Subcutaneous abdominal adipose tissue (tissue), 5 donors: ENCODE measurements around the gene UQCRFS1.
"Not testable (repeated sequence)": the region's sequence is repeated elsewhere in the genome, so short reads cannot be mapped to it uniquely, and the experiment has no call there.

ENCODE experiments used
- H3K27ac ChIP-seq: one replicate; pipeline ENCODE4 v1.7.0; 2013; ENCODE audit warnings: low read depth, mild to moderate bottlenecking, inconsistent platforms, low read length, moderate library complexity
- H3K27me3 ChIP-seq, 5 donors: one replicate each; pipeline ENCODE4 v1.7.0; 2013; ENCODE audit warnings: low read length in 5 of 5, inconsistent platforms in 1 of 5; ENCODE audit not compliant: control insufficient read depth in 5 of 5, insufficient read depth in 4 of 5
- H3K36me3 ChIP-seq, 5 donors: one replicate each; pipeline ENCODE4 v1.7.0; 2013; ENCODE audit warnings: low read length in 5 of 5; ENCODE audit not compliant: control insufficient read depth in 5 of 5, insufficient read depth in 5 of 5
- H3K4me1 ChIP-seq, 5 donors: one replicate each; pipeline ENCODE4 v1.7.0; 2013; ENCODE audit warnings: low read length in 5 of 5, mild to moderate bottlenecking in 3 of 5, moderate library complexity in 1 of 5; ENCODE audit not compliant: control insufficient read depth in 5 of 5, insufficient read depth in 5 of 5
- H3K4me3 ChIP-seq, 5 donors: one replicate each; pipeline ENCODE4 v1.7.0; 2013; ENCODE audit warnings: low read length in 5 of 5, low read depth in 1 of 5
- H3K9ac ChIP-seq, 5 donors: one replicate each; pipeline ENCODE4 v1.7.0; 2013; ENCODE audit warnings: low read length in 5 of 5, mild to moderate bottlenecking in 4 of 5, moderate library complexity in 3 of 5
- H3K9me3 ChIP-seq, 5 donors: one replicate each; pipeline ENCODE4 v1.7.0; 2013; ENCODE audit warnings: low read length in 5 of 5; ENCODE audit not compliant: control insufficient read depth in 5 of 5
- donor health status: healthy.
- donor health status: healthy.
- donor health status: healthy.
- donor health status: healthy.
- donor health status: healthy.

UQCRFS1 gene

DNA sequence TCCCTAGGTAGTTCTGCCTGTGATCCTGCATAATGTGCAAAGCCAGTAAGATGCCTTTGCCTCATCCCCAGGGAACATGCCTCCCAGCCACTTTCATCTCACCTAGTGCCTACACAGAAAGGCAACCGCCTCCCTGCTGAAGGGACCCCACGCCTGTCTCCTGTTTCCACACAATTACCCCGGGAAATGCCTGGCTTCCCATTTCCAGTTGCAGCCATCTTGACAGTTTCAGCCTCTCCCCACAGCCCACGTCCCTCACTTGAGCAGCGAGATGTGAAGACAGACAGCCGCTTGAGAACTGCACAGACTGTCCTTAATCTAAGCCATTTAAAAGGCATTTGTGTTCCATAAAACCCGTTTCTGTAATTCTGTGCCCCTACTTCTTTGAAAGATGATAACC, 4.7 kb upstream of the UQCRFS1 start:
- Histone ChIP-seq H3K27ac (no peak overlapping the region), H3K27me3 (peaks cover 11 to 27% (median 19%) of the 10 kb centered on the region in 5 donors), H3K9ac (no peak overlapping the region), H3K4me3 (no peak overlapping the region), H3K4me1 (peaks cover 0 to 7% (median 6%) of the 10 kb centered on the region in 5 donors), H3K9me3 (no peaks in the 10 kb centered on the region), H3K36me3 (no peaks in the 10 kb centered on the region)

DNA sequence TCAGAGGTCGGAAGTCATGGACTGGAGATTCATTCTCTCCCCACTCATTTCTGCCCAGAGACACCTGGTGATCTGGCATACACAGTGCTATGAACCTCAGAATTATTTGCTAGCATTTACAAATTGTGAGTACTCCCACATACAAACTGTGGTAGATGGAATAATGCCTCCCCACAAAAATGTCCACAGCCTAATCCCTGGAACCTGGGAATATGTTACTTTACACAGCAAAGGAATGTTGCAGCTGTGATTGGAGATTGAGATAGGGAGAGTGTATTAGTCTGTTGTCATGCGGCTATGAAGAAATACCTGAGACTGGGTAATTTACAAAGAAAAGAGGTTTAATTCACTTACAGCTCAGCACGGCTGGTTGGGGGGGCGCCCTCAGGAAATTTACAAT, 3.1 kb upstream of the UQCRFS1 start:
- Histone ChIP-seq H3K36me3 (no peaks in the 10 kb centered on the region), H3K9me3 (no peaks in the 10 kb centered on the region), H3K4me1 (peaks cover 0 to 20% (median 18%) of the 10 kb centered on the region in 5 donors), H3K27ac (no peak overlapping the region), H3K9ac (no peak overlapping the region), H3K4me3 (no peak overlapping the region), H3K27me3 (peaks cover 4 to 16% (median 6%) of the 10 kb centered on the region in 5 donors)

DNA sequence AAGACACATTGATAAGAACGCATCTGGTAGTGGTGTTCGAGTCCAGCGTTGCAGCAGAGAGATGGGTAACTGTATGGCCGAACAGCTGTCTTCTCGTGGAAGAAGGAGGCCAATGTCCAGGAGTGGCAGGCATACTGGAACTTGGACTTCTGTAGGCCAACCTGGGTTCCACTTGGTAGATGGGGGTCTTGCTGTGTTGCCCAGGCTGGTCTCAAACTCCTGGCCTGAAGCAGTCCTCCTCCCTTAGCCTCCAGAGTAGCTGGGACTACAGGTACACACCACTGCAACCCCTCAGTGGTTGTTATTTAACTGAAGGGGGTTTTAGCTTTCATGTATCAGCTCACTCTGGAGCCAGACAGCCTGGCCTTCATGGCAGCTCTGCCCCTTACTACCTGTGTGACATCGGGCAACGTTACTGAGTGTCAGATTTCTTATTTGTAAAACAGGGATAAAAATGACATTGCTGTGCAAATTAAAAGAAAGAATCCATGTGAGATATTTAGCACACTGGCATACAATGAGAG, 2.4 kb upstream of the UQCRFS1 start:
- Histone ChIP-seq H3K27me3 (peaks cover 0 to 16% (median 6%) of the 10 kb centered on the region in 5 donors), H3K4me3 (no peak overlapping the region), H3K27ac (no peak overlapping the region), H3K4me1 (peaks cover 0 to 20% (median 18%) of the 10 kb centered on the region in 5 donors), H3K9me3 (no peaks in the 10 kb centered on the region), H3K36me3 (no peaks in the 10 kb centered on the region), H3K9ac (no peak overlapping the region)

DNA sequence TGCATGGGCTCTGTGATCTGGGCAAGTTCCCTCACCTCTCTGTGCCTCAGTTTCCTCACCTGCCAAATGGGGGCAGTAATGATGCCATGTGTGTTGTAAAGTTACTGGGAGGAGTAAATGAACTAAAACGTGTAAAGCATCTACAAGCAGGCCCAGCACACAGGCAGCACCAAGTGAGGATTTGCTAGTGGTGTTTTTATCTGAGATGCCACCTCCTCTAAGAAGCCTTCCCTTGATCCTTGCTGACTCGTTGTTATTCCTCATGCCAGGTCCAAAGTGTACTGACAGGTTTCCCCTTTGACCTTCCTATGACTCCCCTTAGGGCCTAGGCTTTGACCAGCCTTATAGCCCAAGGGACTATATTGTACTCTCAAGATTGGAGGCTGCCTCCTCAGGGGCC, 1.5 kb upstream of the UQCRFS1 start:
- H3K9ac ChIP-seq: no peak overlapping the region
- peaks cover 0 to 25% (median 23%) of the 10 kb centered on the region in 5 donors for H3K4me1 ChIP-seq
- H3K9me3 ChIP-seq: no peaks in the 10 kb centered on the region
- H3K4me3 ChIP-seq: no peak overlapping the region
- no peak overlapping the region for H3K27ac ChIP-seq
- no peaks in the 10 kb centered on the region for H3K36me3 ChIP-seq
- H3K27me3 ChIP-seq: peaks cover 0 to 13% (median 6%) of the 10 kb centered on the region in 5 donors

DNA sequence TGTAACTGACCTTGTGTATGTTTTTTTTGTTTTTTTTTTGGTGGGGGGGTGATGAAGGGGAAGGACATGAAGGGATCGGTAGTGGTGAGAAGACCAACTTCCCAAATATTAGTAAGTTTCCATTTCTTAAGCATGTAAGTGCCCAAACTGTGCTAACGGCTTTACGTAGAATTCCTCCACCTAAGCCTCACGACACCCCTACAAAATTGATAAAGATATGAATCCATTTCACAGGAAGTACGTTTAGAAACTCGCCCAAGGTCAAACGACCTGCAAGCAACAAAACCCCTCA, 649 bp downstream of the UQCRFS1 start:
- H3K4me1 ChIP-seq: peaks cover 0 to 30% (median 26%) of the 10 kb centered on the region in 5 donors
- peak overlapping the region; percentile 92 to 100 (median 99) for H3K9ac ChIP-seq
- no peaks in the 10 kb centered on the region for H3K27me3 ChIP-seq
- no peaks in the 10 kb centered on the region for H3K9me3 ChIP-seq
- peaks cover 0 to 5% (median 0%) of the 10 kb centered on the region in 5 donors for H3K36me3 ChIP-seq
- peak overlapping the region; percentile 91 for H3K27ac ChIP-seq
- H3K4me3 ChIP-seq: peak overlapping the region; percentile 83 to 89 (median 88)

DNA sequence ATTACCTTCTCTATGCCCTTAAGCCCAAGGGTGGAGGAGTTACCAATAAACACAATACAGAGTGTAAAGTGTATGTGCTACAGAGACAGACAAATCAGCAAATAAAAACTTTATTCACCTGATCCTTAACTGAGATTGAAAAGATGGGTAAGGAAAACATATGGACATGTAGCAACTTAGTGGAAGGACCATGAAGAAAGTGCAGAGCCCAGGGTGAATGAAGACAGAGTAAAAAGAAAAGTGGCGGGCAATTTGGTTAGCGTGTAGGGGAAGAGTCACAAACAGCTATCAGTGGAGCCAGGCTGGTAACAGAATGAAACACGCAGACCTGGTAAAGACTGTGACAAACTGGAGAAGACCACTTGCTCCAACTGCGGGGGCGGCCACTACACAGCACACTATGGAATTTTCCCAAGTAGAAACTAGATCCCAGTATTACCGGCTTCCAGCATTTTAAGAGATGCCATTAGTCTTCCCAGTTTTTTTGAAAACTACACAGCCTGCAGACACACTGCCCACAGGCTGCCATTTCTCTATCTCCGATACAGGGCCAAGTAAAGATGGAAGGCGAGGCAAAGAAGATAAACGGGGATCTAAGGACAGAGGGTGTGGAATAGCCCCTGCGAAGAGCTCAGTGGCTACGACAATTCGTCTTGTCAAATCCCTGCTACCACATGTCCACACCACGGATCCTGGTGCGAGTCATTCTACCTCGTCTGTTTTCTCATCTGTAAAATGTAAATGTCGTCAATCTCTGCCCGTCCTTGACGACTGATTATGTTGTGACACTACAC, 1.2 kb downstream of the UQCRFS1 start:
- H3K4me1 ChIP-seq: peaks cover 0 to 30% (median 26%) of the 10 kb centered on the region in 5 donors

DNA sequence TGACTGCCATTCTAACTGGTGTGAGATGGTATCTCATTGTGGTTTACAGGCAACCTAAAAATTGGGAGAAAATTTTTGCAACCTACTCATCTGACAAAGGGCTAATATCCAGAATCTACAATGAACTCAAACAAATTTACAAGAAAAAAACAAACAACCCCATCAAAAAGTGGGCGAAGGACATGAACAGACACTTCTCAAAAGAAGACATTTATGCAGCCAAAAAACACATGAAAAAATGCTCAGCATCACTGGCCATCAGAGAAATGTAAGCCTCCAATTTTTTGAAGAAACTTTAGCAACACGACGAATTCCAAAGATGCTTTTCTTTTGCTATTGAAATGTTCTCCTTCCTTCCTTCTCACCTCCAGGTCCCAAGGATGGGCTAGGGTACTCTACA, 1.9 kb downstream of the UQCRFS1 start:
- Histone ChIP-seq H3K4me1 (peaks cover 0 to 30% (median 26%) of the 10 kb centered on the region in 5 donors), H3K4me3 (peak overlapping the region in 3 of 5 donors; percentile 84 to 89 (median 88)), H3K36me3 (peaks cover 10 to 15% (median 11%) of the 10 kb centered on the region in 5 donors)
- not testable (repeated sequence) for H3K27ac ChIP-seq, H3K9ac ChIP-seq, H3K9me3 ChIP-seq, H3K27me3 ChIP-seq

More for the DNA sequence above, 1.2 kb downstream of the UQCRFS1 start:
- H3K27ac ChIP-seq: peak overlapping the region; percentile 91
- no peaks in the 10 kb centered on the region for H3K27me3 ChIP-seq
- H3K9me3 ChIP-seq: no peaks in the 10 kb centered on the region
- H3K36me3 ChIP-seq: peaks cover 3 to 8% (median 4%) of the 10 kb centered on the region in 5 donors
- H3K4me3 ChIP-seq: peak overlapping the region; percentile 83 to 89 (median 88)
- peak overlapping the region; percentile 92 to 100 (median 99) for H3K9ac ChIP-seq

DNA sequence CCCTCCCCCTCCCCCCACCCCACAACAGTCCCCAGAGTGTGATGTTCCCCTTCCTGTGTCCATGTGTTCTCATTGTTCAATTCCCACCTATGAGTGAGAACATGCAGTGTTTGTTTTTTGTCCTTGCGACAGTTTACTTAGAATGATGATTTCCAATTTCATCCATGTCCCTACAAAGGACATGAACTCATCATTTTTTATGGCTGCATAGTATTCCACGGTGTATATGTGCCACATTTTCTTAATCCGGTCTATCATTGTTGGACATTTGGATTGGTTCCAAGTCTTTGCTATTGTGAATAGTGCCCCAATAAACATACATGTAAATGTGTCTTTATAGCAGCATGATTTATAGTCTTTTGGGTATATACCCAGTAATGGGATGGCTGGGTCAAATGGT, 2.4 kb downstream of the UQCRFS1 start:
- not testable (repeated sequence) for H3K27me3 ChIP-seq, H3K9me3 ChIP-seq, H3K27ac ChIP-seq, H3K9ac ChIP-seq, H3K4me3 ChIP-seq
- H3K4me1 ChIP-seq: peaks cover 0 to 30% (median 26%) of the 10 kb centered on the region in 5 donors
- H3K36me3 ChIP-seq: peaks cover 10 to 20% (median 14%) of the 10 kb centered on the region in 5 donors

DNA sequence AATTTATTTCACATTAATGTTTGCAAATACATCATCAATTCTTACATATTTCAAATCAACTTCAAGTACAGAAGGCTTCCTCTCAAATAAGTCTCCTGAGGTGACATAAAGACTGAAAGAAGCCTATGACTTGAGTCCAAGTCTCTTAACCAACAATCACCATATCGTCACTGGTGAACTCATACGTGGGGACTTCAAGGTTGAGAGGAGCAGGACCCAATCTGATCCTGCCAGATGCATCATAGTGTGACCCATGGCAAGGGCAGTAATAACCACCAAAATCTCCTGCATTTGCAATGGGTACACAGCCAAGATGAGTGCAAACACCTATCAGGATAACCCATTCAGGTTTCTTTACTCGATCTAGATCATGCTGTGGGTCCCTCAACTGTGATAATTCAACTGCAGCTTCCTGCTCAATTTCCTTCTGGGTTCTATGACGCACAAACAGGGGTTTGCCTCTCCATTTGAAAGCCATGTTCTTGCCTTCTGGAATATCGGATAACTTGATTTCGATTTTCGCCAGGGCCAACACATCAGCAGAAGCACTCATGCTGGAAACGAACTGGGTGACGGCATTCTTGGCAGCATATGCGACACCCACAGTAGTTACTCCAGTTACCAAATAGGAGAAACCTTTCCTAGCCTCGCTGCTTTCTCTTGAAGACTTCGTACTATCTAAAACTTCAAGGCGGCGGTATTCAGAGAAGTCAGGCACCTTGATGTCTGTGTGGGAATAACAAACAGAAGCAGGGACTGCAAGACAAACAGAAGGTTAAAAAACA, 5.4 kb downstream of the UQCRFS1 start:
- H3K9ac ChIP-seq, H3K27me3 ChIP-seq, H3K4me3 ChIP-seq, H3K27ac ChIP-seq, H3K9me3 ChIP-seq: not testable (repeated sequence)
- Histone ChIP-seq H3K36me3 (peaks cover 10 to 20% (median 15%) of the 10 kb centered on the region in 5 donors), H3K4me1 (peaks cover 0 to 43% (median 27%) of the 10 kb centered on the region in 5 donors)

DNA sequence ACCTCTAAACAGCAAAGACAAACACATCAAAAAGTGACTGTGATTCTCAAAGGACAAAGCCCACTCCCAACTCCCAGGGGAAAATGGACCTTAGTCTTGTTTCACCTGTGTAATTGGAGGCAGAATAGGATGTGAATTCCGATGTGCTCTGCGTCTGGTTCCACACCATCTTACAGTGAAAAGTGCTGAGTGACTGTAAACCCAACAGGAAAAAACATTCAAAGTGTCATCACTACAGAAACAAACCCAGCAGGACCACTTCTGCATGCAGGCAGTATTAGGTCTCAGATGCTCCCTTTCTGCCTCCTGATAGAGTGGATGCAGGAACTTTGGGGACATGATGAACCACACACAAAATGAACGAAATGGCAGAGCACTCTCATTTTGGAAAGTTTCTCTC, 6.5 kb downstream of the UQCRFS1 start:
- Histone ChIP-seq H3K27me3 (no peaks in the 10 kb centered on the region), H3K36me3 (peaks cover 10 to 20% (median 15%) of the 10 kb centered on the region in 5 donors), H3K27ac (no peak overlapping the region), H3K9me3 (no peaks in the 10 kb centered on the region), H3K4me1 (peaks cover 0 to 34% (median 17%) of the 10 kb centered on the region in 5 donors), H3K9ac (peak overlapping the region in 1 of 5 donors; percentile 16), H3K4me3 (no peak overlapping the region)
